ENCODE measurements around the gene RPS6KA2. TPM values are rescaled to one million over a fixed set of nuclear protein-coding genes. Genes with fewer than 3 reads are reported as not detected.

The RPS6KA2 gene
- total and polyA plus RNA-seq, 2 experiments from 2014 or later: 19.3 to 24.0 TPM

GRCh38 chr6:166672146-166672545 lies 45.1 kb upstream of the RPS6KA2 start:
- Histone ChIP-seq H3K27ac (no peak overlapping the region), H3K27me3 (no peaks in the 10 kb centered on the region), H3K36me3 (no peaks in the 10 kb centered on the region), H3K9me3 (ENCODE audit: low read depth) (no peaks in the 10 kb centered on the region), H3K4me1 (ENCODE audit: low read depth) (peaks cover 10% of the 10 kb centered on the region), H3K4me3 (no peak overlapping the region)
- no peak for DNase-seq (ENCODE audit: low read depth in 1 of 2, low spot score in 1 of 2)
- TF ChIP-seq CTCF (IDR thresholded peaks at IDR 0.05; ENCODE audit: low read depth, low read length): no peak

GRCh38 chr6:166671434-166672081 lies 44.5 kb upstream of the RPS6KA2 start:
- no peak overlapping the region for H3K4me3 ChIP-seq
- no peak for TF ChIP-seq CTCF (IDR thresholded peaks at IDR 0.05; ENCODE audit: low read depth, low read length)
- H3K27me3 ChIP-seq: no peaks in the 10 kb centered on the region
- peak in 1 of 2 donors; percentile 44 for DNase-seq (ENCODE audit: low read depth in 1 of 2, low spot score in 1 of 2)
- no peaks in the 10 kb centered on the region for H3K9me3 ChIP-seq (ENCODE audit: low read depth)
- no peaks in the 10 kb centered on the region for H3K36me3 ChIP-seq
- peak overlapping the region; percentile 38 for H3K27ac ChIP-seq
- H3K4me1 ChIP-seq (ENCODE audit: low read depth): peaks cover 10% of the 10 kb centered on the region

- DNase-seq (ENCODE audit: low read depth in 1 of 2, low spot score in 1 of 2): no peak
- no peaks in the 10 kb centered on the region for H3K36me3 ChIP-seq
- no peak for TF ChIP-seq CTCF (IDR thresholded peaks at IDR 0.05; ENCODE audit: low read depth, low read length)
- H3K27me3 ChIP-seq: no peaks in the 10 kb centered on the region
- peaks cover 11% of the 10 kb centered on the region for H3K4me1 ChIP-seq (ENCODE audit: low read depth)
- H3K9me3 ChIP-seq (ENCODE audit: low read depth): no peaks in the 10 kb centered on the region
- H3K4me3 ChIP-seq: no peak overlapping the region
- H3K27ac ChIP-seq: no peak overlapping the region
Measured at GRCh38 chr6:166670894-166671293, 43.8 kb upstream of the RPS6KA2 start.

GRCh38 chr6:166670013-166670412 lies 43.0 kb upstream of the RPS6KA2 start:
- Histone ChIP-seq H3K4me1 (ENCODE audit: low read depth) (peaks cover 17% of the 10 kb centered on the region), H3K27me3 (no peaks in the 10 kb centered on the region), H3K4me3 (no peak overlapping the region), H3K27ac (no peak overlapping the region), H3K9me3 (ENCODE audit: low read depth) (no peaks in the 10 kb centered on the region), H3K36me3 (no peaks in the 10 kb centered on the region)
- no peak for DNase-seq (ENCODE audit: low read depth in 1 of 2, low spot score in 1 of 2)
- TF ChIP-seq CTCF (IDR thresholded peaks at IDR 0.05; ENCODE audit: low read depth, low read length): no peak

GRCh38 chr6:166667796-166668610 lies 41.0 kb upstream of the RPS6KA2 start:
- no peak overlapping the region for H3K27ac ChIP-seq
- H3K9me3 ChIP-seq (ENCODE audit: low read depth): no peaks in the 10 kb centered on the region
- H3K4me3 ChIP-seq: no peak overlapping the region
- H3K4me1 ChIP-seq (ENCODE audit: low read depth): peaks cover 11% of the 10 kb centered on the region
- TF ChIP-seq CTCF (IDR thresholded peaks at IDR 0.05; ENCODE audit: low read depth, low read length): no peak
- H3K27me3 ChIP-seq: no peaks in the 10 kb centered on the region
- no peak for DNase-seq (ENCODE audit: low read depth in 1 of 2, low spot score in 1 of 2)
- no peaks in the 10 kb centered on the region for H3K36me3 ChIP-seq
